SK-N-DZ (cell line): ENCODE data around the gene EGLN2. TPM values are rescaled to one million over a fixed set of nuclear protein-coding genes. Genes with fewer than 3 reads are reported as not detected.
"Not testable (repeated sequence)": the region's sequence is repeated elsewhere in the genome, so short reads cannot be mapped to it uniquely, and the experiment has no call there.

ENCODE experiments used
- DNase-seq: peaks from one replicate; pipeline ENCODE4 v3.0.0-alpha.2; 2015; ENCODE audit warnings: low spot score
- polyA plus RNA-seq, 2 experiments: library from polyadenylated mRNA; depleted of rRNA; stranded (reverse); fragments of >200 nt; gene quantifications; 2 replicates each; pipeline ENCODE4 v1.2.3, GENCODE V29; 2014

The EGLN2 gene
- 60.7 and 81.0 TPM in 2 replicates for polyA plus RNA-seq (2014; cell fraction: cytosol; rRNA removed)
- 85.8 and 106 TPM in 2 replicates for polyA plus RNA-seq (2014; cell fraction: nucleus; rRNA removed)

GRCh38 chr19:40798683-40799557 lies at the start of gene EGLN2:
Gene EGLN2, plus strand, starts transcription at chr19:40799191. Its CDS starts 1,382 bp downstream, at chr19:40800573.
- DNase-seq: peak; percentile 99

DNA sequence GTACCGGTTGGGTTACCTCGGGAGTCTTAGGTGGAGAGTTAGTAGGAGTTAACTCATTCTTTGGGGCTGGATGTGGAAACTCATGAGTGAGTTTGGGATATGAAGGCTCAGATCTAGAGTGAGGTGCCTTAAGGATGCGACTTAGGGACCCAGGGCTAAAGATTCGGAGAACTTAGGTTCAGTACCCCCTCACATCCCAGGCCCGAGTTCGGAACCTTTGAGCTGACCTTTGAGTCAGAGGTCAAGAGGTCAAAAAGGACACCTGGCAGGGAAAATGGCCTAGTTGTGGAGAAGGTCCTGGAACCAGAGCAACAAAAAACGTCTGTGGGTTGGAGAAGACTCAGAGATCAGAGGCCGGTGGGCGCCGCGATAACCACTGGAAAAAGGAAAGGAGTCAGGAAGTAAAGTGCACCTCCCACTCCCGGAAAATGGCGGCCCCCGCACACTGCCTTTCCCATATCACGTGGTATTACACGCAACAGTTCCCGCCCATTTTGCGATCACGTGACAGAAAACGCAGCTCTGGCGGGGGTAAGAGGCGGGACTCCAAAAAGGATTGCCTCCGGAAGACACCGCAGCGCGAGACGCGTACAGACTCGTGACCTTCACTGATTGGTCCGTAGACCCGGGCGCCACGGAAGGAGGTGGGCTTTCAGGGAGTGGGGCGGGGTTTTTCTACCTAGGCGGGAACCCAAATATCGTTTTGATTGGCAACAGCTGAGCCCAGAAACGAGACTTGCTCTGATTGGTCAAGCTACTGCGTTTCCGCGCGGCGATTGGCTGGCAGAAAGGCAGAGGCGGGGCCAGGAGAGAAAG lies 48.7 kb upstream of the EGLN2 start, which contains the start of gene ACTMAP:
Gene ACTMAP (minus strand): TSS at position 420 of the 816 bp plus-strand sequence. CDS start 674 bp downstream, outside the sequence.
- DNase-seq: peak; percentile 100

DNA sequence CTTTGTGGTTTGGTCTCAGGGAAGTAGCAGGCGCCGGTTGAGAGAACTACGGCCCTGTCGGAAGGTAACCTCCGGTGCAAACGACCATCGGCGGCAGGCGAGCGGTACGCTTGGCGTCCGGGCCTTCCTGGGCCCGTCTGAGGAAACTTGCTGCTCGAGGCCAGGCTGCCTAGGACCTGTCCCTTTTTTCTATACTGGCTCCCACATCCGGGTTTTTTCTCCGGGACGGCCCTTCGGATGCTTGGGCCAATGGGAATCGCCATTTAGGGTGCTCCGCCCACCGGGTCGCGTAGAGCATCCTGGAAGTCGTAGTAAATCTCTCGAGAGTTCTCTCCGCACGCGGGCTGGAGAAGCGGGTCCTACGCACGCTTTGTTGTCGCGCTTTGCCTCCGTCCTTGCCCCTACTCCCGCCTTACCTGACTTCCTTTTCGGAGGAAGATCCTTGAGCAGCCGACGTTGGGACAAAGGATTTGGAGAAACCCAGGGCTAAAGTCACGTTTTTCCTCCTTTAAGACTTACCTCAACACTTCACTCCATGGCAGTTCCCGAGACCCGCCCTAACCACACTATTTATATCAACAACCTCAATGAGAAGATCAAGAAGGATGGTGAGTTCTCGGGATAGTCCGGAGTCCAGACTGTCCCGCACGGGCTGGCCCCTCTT lies 48.0 kb upstream of the EGLN2 start, which contains the start of gene SNRPA:
Gene SNRPA (plus strand): TSS at position 330 of the 664 bp plus-strand sequence. CDS start 206 bp downstream, at position 536.
- peak; percentile 98 for DNase-seq

GRCh38 chr19:40752257-40752781 lies 46.7 kb upstream of the EGLN2 start:
- DNase-seq: no peak

GRCh38 chr19:40754611-40755247 lies 44.3 kb upstream of the EGLN2 start:
- DNase-seq: no peak

DNA sequence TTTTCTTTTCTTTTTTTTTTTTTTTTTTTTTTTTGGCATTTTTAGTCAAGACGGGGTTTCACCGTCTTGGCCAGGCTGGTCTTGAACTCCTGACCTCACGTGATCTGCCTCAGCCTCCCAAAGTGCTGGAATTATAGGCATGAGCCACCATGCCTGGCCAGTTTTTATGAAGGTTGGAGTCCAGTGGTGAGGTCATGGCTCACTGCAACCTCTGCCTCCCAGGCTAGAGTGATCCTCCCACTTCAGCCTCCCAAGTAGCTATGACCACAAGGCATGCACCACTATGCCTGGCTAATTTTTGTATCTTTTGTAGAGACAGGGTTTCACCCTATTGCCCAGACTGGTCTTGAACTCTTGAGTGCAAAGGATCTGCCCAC lies 43.8 kb upstream of the EGLN2 start:
- no peak for DNase-seq

DNA sequence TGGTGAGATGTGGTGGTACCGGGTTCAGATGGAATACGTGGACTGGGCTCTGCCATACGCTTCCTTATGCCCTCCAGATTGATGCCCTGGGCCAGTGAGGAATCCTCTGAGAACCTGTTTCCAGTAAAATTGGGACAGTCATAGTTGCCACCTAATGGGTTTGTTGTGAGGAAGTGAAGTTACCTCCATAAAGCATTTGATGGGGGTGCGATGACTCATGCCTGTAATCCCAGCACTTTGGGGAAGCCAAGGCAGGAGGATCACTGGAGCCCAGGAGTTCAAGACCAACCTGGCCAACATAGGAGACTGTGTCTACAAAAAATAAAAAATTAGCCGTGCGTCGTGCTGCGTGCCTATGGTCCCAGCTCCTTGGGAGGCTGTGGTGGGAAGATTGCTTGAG lies 43.2 kb upstream of the EGLN2 start:
- no peak for DNase-seq

- DNase-seq: no peak
These were observed 42.4 kb upstream of the EGLN2 start for GRCh38 chr19:40756502-40757110.

- no peak for DNase-seq
These were observed 40.5 kb upstream of the EGLN2 start for GRCh38 chr19:40758491-40758890.

DNA sequence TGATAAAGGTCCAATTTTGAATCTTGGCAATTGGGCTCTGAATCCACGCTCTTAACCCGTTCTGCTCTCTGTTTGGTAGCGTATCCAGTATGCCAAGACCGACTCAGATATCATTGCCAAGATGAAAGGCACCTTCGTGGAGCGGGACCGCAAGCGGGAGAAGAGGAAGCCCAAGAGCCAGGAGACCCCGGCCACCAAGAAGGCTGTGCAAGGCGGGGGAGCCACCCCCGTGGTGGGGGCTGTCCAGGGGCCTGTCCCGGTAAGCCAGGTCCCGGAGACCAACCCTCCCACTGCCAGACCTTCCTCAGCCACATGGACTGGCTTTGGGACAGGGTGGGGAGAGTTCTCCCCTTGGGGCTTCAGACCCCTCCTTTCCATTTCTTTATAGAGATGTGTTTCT lies 39.6 kb upstream of the EGLN2 start:
- DNase-seq: no peak

DNA sequence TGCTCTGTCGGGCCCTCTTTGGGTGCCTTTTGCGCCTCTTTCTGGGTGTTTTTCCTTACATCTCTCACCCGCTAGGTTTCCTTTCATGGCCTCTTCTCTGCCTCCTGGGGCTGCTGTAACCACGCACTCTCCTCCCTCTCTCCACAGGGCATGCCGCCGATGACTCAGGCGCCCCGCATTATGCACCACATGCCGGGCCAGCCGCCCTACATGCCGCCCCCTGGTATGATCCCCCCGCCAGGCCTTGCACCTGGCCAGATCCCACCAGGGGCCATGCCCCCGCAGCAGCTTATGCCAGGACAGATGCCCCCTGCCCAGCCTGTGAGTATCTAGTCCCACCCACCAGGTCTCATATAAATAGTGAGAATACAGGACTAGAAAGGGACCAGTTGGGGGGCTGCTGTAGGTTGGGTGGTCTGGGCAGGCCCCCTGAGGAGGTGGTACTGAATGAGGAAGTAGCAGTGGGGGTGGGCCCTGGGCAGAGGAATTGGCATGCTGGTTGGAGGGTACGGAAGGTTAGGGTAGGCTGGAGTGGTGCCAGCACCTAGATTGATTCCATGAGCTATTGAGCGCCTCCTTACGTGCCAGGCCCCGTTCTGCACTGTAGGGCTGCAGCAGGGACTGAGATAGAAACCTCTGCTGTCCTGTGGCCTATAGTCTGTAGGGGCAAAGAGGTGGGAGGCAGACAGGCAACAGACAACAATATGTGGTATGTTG lies 36.1 kb upstream of the EGLN2 start:
- no peak for DNase-seq

GRCh38 chr19:40763526-40763925 lies 35.5 kb upstream of the EGLN2 start:
- no peak for DNase-seq

DNA sequence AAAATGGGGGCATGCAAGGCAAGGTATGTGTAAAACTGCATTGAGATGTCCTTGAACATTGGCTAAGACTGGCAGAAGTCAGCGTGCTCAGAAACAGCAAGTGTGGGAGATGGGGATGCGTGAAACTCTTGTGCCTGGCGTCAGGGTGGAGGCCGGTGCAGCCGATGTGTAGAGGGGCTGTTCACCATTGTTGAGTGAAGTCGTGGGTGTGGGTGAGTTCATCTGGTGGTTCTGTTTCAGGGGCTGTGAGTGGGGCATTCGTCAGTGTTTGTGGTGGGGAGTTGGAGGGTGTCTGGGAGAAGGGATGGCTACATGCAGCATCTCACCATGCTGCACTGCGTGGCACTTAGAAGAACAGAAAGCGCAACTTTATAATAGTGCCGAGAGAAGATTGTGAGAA lies 35.0 kb upstream of the EGLN2 start:
- DNase-seq: no peak

- DNase-seq: not testable (repeated sequence)
These were observed 32.6 kb upstream of the EGLN2 start for GRCh38 chr19:40766385-40766784.

GRCh38 chr19:40768869-40769268 lies 30.1 kb upstream of the EGLN2 start:
- DNase-seq: no peak

GRCh38 chr19:40771101-40771862 lies 27.7 kb upstream of the EGLN2 start:
- DNase-seq: peak; percentile 26

DNA sequence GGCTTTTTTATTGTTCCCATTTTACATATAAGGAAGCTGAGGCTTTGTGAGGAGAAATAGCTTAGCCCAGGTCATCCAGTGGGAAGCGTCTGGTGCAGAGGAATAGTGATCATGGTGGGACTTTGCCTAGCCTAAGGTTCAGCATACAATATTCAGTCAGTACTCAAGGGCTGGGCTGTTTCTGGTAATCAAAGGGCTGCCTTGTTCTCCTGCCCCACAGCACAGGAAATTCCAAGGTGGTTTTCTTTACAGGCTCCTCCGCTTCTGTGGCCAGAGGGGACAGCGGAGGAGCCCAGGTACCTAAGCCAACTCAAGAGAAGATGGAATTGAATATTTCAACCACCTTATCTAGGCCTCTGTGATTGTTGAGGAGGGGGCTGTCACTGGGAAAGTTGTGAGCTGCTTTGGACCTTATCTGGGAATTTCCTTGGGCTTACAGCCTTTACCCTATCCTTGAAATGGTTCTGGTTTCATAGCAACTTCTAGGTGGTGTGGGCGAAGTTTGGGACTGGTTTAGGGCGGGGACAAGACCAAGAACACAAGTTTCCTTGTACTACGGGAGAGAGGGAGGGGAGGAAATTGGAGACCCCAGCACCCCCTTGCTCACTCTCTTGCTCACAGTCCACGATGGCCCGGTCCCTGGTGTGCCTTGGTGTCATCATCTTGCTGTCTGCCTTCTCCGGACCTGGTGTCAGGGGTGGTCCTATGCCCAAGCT lies 23.9 kb upstream of the EGLN2 start, which contains the start of gene MIA:
Gene MIA (plus strand): TSS at position 606 of the 716 bp plus-strand sequence. CDS start 22 bp downstream, at position 628.
- no peak for DNase-seq

DNA sequence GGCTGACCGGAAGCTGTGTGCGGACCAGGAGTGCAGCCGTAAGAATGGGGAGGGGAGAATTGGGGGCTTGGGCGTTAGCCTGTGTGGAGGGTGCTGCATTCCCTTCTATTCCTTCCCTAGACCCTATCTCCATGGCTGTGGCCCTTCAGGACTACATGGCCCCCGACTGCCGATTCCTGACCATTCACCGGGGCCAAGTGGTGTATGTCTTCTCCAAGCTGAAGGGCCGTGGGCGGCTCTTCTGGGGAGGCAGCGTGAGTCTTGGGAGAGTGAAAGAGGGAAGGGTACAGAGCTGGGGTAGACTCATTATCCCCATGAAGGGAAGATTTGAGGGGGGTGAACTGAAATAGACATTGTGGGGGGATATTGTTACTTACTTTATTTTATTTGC lies 23.4 kb upstream of the EGLN2 start:
- no peak for DNase-seq
